Endothelial cell of umbilical vein (primary cell): ENCODE measurements around the gene GDNF. TPM values are rescaled to one million over a fixed set of nuclear protein-coding genes. Genes with fewer than 3 reads are reported as not detected.

Experiments
- BruUV-seq: library from RNA; stranded (reverse); fragments of 400-500 nt; replicated peaks from 2 replicates; lab custom pipeline; 2021; lab: Mats Ljungman, UMichigan
- CTCF ChIA-PET: fragments of 300-600, 350-600 bp; sonication (Branson Sonifier 250); formaldehyde crosslinking; loops from one replicate; lab custom pipeline; 2021; ENCODE audit warnings: antibody characterized with exemption, inconsistent platforms; lab: Charles Lee
- POLR2A ChIA-PET: fragments of 300-600, 350-600 bp; sonication (Branson Sonifier 250); formaldehyde crosslinking; loops from one replicate; lab custom pipeline; 2021; ENCODE audit warnings: antibody characterized with exemption, inconsistent platforms; lab: Charles Lee
- DNase-seq: peaks from one replicate; pipeline ENCODE4 v3.0.0-alpha.2; 2011; ENCODE audit warnings: low read depth, low spot score
- FAIRE-seq: peaks from 2 replicates; lab custom pipeline; 2011; peaks lifted over from hg19 to GRCh38; lab: Jason Lieb, UNC
- H2AFZ ChIP-seq: 2 replicates; pipeline ENCODE4 v1.6.0; 2012; ENCODE audit warnings: low read depth, low read length, control low read depth, inconsistent platforms
- H3K27ac ChIP-seq: 2 replicates; pipeline ENCODE4 v1.5.1; 2011; ENCODE audit warnings: low read depth, mild to moderate bottlenecking, control low read depth, low read length, moderate library complexity; ENCODE audit not compliant: insufficient read depth
- H3K27me3 ChIP-seq, 2 experiments: 2 replicates each; pipeline versions ENCODE4 v1.6.0 to v1.6.1; 2011; ENCODE audit warnings: low read length in 2 of 2, mixed read lengths in 1 of 2; ENCODE audit not compliant: control insufficient read depth in 2 of 2, insufficient read depth in 2 of 2
- H3K36me3 ChIP-seq, 2 experiments: 2 replicates in 1 of 2; 3 replicates in 1 of 2; pipeline ENCODE4 v1.5.1; 2011; ENCODE audit warnings: low read length in 2 of 2, mild to moderate bottlenecking in 1 of 2, moderate library complexity in 1 of 2; ENCODE audit not compliant: control insufficient read depth in 2 of 2, insufficient read depth in 2 of 2; ENCODE audit errors: extremely low read depth in 1 of 2
- H3K4me1 ChIP-seq: 3 replicates; pipeline ENCODE4 v1.5.1; 2011; ENCODE audit warnings: mild to moderate bottlenecking, low read length; ENCODE audit not compliant: control insufficient read depth, insufficient read depth; ENCODE audit errors: extremely low read depth
- H3K4me2 ChIP-seq: 2 replicates; pipeline ENCODE4 v1.6.1; 2011; ENCODE audit warnings: low read length, control low read depth, mixed read lengths; ENCODE audit not compliant: insufficient read depth
- H3K4me3 ChIP-seq, 3 experiments: fragments of 200-600 bp in 1 of 3; sonication (generic), shearing (Covaris generic) in 1 of 3; replicated peaks in 1 of 3; 2 replicates each; pipeline ENCODE4 v1.5.1; 2011 to 2016; ENCODE audit warnings: control low read depth in 3 of 3, low read length in 3 of 3, mild to moderate bottlenecking in 2 of 3, inconsistent platforms in 1 of 3, low read depth in 1 of 3, moderate library complexity in 1 of 3; ENCODE audit not compliant: insufficient read depth in 1 of 3
- H3K79me2 ChIP-seq: 2 replicates; pipeline ENCODE4 v1.6.0; 2012; ENCODE audit warnings: low read length, inconsistent platforms; ENCODE audit not compliant: control insufficient read depth, insufficient read depth
- H3K9ac ChIP-seq: replicated peaks from 2 replicates; pipeline ENCODE3; 2011; ENCODE audit warnings: low read length, control low read depth; ENCODE audit not compliant: insufficient read depth; ENCODE audit errors: extremely low read depth
- H3K9me1 ChIP-seq: replicated peaks from 3 replicates; pipeline ENCODE4 v1.6.0; 2011; ENCODE audit warnings: mild to moderate bottlenecking, low read length; ENCODE audit not compliant: control insufficient read depth, insufficient read depth; ENCODE audit errors: extremely low read depth
- H3K9me3 ChIP-seq: replicated peaks from 2 replicates; pipeline ENCODE4 v1.5.1; 2012; ENCODE audit warnings: low read length, inconsistent platforms; ENCODE audit not compliant: control insufficient read depth, insufficient read depth
- H4K20me1 ChIP-seq: replicated peaks from 2 replicates; pipeline ENCODE3; 2011; ENCODE audit warnings: mild to moderate bottlenecking, low read length; ENCODE audit not compliant: control insufficient read depth, insufficient read depth; ENCODE audit errors: extremely low read depth
- EZH2 ChIP-seq: IDR thresholded peaks from 2 replicates; pipeline ENCODE4 v1.6.1; 2012; ENCODE audit warnings: borderline replicate concordance, low read depth, mild to moderate bottlenecking, moderate library complexity, low read length, inconsistent platforms; ENCODE audit not compliant: severe bottlenecking
- FOS ChIP-seq: IDR thresholded peaks from 2 replicates; pipeline ENCODE4 v1.6.1; 2011; ENCODE audit warnings: mild to moderate bottlenecking, low read length, moderate library complexity, borderline replicate concordance; ENCODE audit not compliant: insufficient read depth
- GATA2 ChIP-seq: IDR thresholded peaks from 2 replicates; pipeline ENCODE4 v1.7.0; 2011; ENCODE audit warnings: low read depth, mild to moderate bottlenecking, moderate library complexity, mixed read lengths, low read length; ENCODE audit not compliant: insufficient read length, insufficient read depth
- JUN ChIP-seq: IDR thresholded peaks from 2 replicates; pipeline ENCODE4 v1.6.1; 2011; ENCODE audit warnings: borderline replicate concordance, low read depth; ENCODE audit not compliant: insufficient read length, insufficient read depth
- POLR2A ChIP-seq: IDR thresholded peaks from 2 replicates; pipeline ENCODE4 v1.6.1; 2012; ENCODE audit warnings: low read depth, mild to moderate bottlenecking, control low read depth, low read length
- POLR2AphosphoS5 ChIP-seq: IDR thresholded peaks from 2 replicates; pipeline ENCODE4 v1.6.1; 2012; ENCODE audit warnings: low read depth, mild to moderate bottlenecking, control low read depth, low read length, moderate library complexity; ENCODE audit not compliant: insufficient read depth
- dilution Hi-C: fragments of 300-500 bp; cut with MboI; formaldehyde crosslinking; loops from one replicate; pipeline ENCODE4 v1.15.0; 2019; ENCODE audit warnings: low sequenced_read_pairs; ENCODE audit not compliant: extremely low pct_ligation_motif_present
- intact Hi-C: fragments of 100-400 bp; cut with micrococcal nuclease; formaldehyde crosslinking; loops from one replicate; pipeline ENCODE4 v1.10.0; 2022
- polyA plus RNA-seq, 4 experiments: library from polyadenylated mRNA; depleted of rRNA in 3 of 4; stranded (reverse) in 3 of 4; unstranded in 1 of 4; fragments of >200 nt; gene quantifications; 2 replicates each; pipeline versions ENCODE4 v1.2.1 to v1.2.3, GENCODE V29; 2011 to 2012; ENCODE audit warnings: missing spikeins in 1 of 4
- total RNA-seq: library from RNA; stranded (reverse); gene quantifications from 2 replicates; pipeline ENCODE4 v1.2.3, GENCODE V29; 2021
- TF ChIP-seq, protein P1 (sequence below): IDR thresholded peaks from 2 replicates; pipeline ENCODE4 v1.6.1; 2011; ENCODE audit not compliant: insufficient read depth, insufficient read length
- TF ChIP-seq, protein P2 (sequence below), 2 donors: IDR thresholded peaks; 1 replicate in 1 of 2; 2 replicates in 1 of 2; pipeline ENCODE4 v1.5.1; 2011; ENCODE audit warnings: low read length in 2 of 2, mild to moderate bottlenecking in 2 of 2, moderate library complexity in 2 of 2, control low read depth in 1 of 2, inconsistent platforms in 1 of 2, low read depth in 1 of 2; ENCODE audit not compliant: insufficient read depth in 1 of 2; ENCODE audit errors: extremely low read depth in 1 of 2

The GDNF gene
- total and polyA plus RNA-seq, 2 donors (not counting 3 experiments of a cell fraction or from before 2014, with no cell fraction given): not detected

DNA sequence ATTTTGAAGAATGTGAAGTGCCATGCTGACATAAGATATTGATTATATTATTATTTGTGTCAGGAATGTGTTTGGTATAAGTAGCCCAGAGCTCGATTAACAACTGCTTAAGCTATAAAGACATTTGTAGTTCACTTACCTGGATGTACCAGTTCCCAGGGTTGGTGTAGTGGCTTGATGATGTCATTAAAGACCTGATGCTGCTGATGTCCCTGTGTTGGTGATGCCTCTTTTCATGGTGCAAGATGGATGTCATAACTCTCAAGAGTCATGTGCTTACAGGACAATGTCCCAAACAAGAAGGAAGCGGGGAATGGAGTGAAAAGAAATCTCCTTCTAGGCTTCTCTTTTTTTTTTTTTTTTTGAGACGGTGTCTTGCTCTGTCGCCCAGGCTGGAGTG lies 11.5 kb upstream of the GDNF start:
- H3K9ac ChIP-seq: no peak overlapping the region
- no peaks in the 10 kb centered on the region for H3K9me1 ChIP-seq
- H3K27me3 ChIP-seq: peaks cover 5 to 18% of the 10 kb centered on the region in 2 experiments
- no peak for FAIRE-seq
- no peak overlapping the region for H2AFZ ChIP-seq
- CTCF ChIA-PET: interaction anchor here (0.6 to 1.4 kb wide), 2 partner anchors 14 to 341 kb away, joined by 3 to 6 read pairs; no protein-coding TSS in a partner anchor
- dilution Hi-C loops (no loop called here), intact Hi-C loops (no loop called here)
- no peaks in the 10 kb centered on the region for H4K20me1 ChIP-seq
- DNase-seq: no peak
- H3K9me3 ChIP-seq: no peaks in the 10 kb centered on the region
- no peaks in the 10 kb centered on the region for H3K36me3 ChIP-seq
- POLR2A ChIA-PET: no interaction called here
- no peak overlapping the region for H3K27ac ChIP-seq
- H3K79me2 ChIP-seq: no peaks in the 10 kb centered on the region
- no peak overlapping the region for H3K4me2 ChIP-seq
- no peak for TF ChIP-seq GATA2
- TF ChIP-seq, protein P1, sequence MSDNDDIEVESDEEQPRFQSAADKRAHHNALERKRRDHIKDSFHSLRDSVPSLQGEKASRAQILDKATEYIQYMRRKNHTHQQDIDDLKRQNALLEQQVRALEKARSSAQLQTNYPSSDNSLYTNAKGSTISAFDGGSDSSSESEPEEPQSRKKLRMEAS: no peak
- TF ChIP-seq, protein P2, sequence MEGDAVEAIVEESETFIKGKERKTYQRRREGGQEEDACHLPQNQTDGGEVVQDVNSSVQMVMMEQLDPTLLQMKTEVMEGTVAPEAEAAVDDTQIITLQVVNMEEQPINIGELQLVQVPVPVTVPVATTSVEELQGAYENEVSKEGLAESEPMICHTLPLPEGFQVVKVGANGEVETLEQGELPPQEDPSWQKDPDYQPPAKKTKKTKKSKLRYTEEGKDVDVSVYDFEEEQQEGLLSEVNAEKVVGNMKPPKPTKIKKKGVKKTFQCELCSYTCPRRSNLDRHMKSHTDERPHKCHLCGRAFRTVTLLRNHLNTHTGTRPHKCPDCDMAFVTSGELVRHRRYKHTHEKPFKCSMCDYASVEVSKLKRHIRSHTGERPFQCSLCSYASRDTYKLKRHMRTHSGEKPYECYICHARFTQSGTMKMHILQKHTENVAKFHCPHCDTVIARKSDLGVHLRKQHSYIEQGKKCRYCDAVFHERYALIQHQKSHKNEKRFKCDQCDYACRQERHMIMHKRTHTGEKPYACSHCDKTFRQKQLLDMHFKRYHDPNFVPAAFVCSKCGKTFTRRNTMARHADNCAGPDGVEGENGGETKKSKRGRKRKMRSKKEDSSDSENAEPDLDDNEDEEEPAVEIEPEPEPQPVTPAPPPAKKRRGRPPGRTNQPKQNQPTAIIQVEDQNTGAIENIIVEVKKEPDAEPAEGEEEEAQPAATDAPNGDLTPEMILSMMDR (IDR thresholded peaks at IDR 0.05; ENCODE audit: extremely low read depth in 1 of 2, insufficient read depth in 1 of 2, low read depth in 1 of 2, low read length in 2 of 2): no peak
- TF ChIP-seq POLR2A: no peak
- no peak for TF ChIP-seq POLR2AphosphoS5
- no peak for TF ChIP-seq EZH2
- no peak for TF ChIP-seq FOS
- TF ChIP-seq JUN: no peak
- H3K4me3 ChIP-seq: no peak overlapping the region
- no peaks in the 10 kb centered on the region for H3K4me1 ChIP-seq
- BruUV-seq: no TSS peak
